GM19043 (cell line): ENCODE results near the gene CELF4.

Source experiments
- ATAC-seq: cut with Tn5 transposase; IDR thresholded peaks from one replicate; pipeline ENCODE4 v1.9.1; 2021; ENCODE audit warnings: low read depth; ENCODE audit not compliant: unreplicated experiment

Gene CELF4

DNA sequence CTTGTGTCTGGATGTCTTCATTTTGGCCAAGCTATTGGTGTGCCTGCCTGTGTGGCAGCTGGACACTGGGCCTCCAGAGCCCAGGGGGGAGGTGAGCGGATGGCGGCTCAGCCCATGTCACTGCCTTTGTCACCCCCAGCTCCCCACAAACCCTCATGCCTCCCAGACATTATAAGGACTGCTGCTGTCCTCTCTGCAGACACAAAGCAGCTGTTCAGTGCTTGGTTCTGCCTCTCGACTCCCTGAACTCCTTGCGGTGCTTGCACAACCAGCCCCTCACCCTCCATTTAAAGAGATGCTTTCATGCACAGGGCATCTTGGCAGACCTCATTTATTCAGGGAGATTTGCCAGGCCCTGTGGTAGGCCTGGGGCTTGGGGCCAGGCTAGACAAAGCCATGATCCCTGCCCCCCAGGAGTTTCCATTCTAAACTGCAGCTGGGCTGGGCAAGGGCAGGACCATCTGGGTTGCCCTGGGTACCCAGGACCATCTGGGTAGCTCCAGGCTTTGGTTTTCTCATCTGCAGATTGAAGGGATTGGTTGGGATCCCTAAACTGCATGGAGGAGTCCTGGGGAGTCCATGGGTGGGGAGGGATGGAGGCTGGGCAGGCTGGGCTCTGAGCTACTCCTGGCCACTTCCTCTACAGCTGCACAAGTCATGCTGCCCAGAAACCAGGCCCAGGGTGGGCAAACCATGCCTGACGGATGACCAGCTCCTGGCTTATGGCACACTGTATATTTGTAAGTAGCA lies 168.5 kb downstream of the CELF4 start:
- no peak for ATAC-seq

DNA sequence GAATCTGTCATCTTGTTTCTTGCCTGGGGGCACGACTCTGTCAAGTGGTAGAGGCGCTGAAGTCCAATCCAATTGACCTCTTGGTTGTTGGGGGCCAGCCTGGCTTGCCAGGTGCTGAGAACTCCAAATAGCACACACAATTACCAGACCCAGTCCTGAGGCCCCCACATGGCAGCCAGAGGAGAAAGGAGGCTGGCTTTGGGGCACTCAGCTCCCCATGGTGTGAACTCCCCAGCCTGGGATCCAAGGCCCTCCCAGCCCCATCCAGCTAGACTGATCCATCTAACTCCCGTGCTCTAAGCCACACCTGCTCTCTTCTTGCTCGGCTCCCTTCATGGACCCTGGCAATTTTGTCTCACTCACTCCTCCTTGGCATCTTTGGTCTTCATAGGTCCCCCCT lies 170.0 kb downstream of the CELF4 start:
- no peak for ATAC-seq

DNA sequence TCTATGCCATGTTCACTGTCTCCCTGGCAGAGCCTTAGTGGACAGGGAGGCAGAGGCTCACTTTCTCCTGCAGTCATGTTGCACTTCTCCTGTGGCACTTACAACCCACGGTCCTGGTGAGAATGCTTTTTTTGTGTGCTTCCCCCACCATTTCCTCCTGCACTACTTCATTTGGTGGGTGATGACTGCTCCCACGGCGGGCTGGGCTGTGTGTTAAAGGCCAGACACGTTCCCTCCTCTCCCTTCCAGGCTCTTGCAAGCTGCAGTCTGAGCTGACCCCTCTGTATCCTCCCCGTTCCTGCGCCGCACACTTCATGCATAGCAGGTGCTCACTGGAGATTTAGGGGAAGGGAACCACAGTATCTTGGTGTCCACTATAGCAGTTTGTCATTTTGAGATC lies 170.5 kb downstream of the CELF4 start:
- no peak for ATAC-seq

DNA sequence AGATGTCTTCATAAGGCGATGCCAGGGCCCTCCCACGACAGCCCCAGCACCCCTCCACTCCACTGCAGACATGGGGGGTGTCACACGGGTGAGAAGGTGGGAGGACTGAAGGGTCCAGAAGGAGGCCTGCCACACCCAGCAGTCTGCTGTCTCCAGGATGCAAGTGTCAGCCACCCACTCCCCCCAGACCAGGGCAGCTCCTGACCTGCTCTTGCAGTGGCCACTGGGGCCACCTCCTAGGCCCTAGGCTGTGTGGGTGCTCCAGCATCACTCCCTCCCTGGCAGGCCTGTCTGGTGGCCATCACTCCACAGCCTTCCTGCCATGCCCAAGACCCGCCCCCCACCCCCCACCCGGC lies 171.0 kb downstream of the CELF4 start:
- no peak for ATAC-seq

DNA sequence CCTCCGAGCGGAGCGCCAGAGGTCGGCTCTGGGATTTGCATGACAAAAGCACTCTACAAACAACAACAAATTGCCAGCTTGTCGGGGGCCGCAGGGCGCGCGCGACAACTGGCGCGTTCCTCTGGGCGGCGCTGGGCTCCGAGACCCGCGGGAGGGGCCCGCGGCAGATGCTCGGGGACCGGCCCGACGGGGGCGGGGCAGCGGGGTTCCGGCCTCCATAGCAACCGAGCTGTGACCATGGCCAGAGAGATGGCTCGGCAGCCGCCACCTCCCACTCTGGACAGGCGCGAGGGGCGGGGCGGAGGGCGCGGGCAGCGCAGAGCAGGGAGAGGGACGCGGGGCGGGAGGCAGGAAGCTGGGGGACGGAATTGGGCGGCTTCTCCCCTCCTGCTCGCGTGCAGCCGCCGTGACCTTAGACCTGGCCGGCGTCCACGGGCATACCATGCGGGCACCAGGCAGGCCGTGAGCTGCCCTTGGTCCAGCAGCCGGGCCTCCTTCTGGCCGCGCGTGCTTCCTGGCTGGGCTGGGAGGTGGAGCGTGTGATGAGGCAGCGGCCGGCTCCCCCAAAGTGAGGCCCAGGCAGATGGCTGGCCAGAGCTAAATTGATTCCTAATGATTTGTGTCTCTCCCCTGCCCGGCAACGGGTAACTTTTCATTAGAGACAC lies 171.5 kb downstream of the CELF4 start:
- no peak for ATAC-seq

DNA sequence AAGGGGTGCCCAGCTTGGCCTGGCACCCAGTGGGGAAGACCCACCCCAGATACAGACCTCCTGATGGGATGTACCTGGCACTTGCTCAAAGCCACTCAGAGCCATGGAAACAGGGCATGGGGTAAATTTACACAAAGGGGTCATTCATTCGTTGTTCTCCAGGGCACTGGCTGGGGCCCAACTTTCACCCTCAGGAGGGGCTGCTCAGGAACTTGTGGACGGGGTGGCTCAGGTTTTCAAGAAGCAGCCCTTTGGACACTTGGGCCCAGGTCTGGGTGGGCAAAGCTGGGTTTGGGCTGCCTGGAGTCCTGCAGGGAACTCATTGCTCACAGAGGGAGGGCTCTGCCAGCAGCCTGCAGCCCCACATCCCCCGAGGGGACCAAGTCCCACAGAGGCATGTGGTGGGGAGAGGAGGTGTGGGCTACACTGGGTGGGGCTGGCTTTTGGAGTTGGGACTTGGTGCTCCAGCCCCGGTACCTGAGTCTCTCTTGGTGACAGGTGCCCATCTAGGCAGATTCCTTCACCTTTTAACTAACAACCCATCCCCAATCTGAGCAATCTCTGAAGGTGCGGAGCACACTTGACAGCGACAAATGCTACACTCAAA lies 172.3 kb downstream of the CELF4 start:
- ATAC-seq, result no peak

DNA sequence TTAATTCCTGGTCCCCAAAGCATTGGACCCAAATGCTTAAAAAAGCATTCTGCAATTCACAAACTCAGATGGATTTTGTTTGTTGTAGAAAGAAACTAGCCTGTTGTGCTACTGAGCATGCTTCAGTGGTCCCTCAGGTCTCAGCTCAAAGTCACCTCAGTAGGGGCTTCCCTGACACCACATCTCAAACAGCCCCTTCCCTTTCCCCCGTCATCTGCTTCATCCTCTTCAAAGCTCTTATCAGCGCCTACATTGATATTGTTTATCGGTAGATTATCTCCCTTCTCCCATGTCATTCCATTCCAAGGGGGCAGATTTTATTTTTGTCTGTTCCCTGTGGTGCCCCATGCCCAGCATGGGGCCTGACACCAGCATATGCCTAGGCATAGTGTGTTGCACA lies 172.9 kb downstream of the CELF4 start:
- no peak for ATAC-seq

DNA sequence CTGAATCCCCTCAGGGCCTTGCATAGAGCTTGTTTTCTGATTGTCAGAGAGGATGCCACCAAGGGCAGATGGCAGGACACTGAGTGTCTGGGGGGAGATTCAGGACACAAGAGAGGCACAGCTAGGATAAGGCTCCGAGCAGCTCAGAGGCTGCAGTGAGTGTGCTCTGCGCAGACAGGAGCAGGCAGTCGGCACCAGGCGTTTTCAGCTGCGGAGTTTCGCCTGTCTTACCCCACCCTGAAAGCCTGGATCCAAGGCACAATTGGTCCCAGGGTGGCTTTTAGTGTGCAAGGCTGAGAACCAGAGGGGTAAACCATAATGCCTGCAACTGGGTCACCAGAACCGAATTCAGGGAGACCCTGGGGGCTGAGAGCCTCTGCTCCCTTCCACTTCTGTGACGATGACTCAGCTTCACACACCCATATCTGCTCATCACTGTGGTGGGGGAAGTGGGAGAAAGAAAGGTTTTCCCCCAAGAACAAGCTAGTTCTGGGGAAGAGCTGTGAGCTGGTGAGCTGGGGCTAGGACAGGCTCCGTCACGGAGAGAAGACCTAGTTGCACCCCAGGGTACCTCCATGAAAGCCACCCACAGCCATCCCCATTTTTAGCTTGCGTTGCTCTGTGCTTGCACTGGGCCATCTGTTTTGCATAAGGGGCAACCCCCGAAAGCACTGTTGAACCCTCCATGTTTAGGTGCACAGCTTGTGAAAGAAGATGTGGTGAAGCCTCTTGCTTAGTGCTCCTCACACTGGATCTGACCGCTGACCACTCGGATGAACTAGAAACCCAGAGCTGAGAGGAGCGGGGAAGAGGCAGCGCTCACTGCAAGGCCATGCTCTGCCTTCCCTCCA lies 173.7 kb downstream of the CELF4 start:
- ATAC-seq, result no peak

DNA sequence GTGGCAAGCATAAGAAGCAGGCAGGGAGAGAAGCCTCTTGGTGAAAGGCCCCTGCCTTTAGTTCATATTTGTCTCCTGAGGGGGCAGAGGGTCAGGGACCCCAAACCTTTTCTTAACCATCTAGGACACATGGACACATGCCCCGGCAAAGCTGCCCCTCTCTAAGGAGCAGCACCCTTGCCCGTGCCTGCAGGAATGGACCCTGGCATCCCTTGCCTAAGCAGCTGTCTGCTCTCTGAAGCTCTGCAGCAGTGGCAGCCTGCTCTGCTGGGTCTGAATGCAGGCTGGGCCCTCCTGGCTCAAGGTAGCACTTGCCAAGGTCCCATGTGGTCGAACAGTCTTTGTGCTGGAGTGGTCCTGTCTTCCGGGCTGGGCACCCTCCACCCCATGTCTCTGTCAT lies 174.4 kb downstream of the CELF4 start:
- ATAC-seq, result no peak

DNA sequence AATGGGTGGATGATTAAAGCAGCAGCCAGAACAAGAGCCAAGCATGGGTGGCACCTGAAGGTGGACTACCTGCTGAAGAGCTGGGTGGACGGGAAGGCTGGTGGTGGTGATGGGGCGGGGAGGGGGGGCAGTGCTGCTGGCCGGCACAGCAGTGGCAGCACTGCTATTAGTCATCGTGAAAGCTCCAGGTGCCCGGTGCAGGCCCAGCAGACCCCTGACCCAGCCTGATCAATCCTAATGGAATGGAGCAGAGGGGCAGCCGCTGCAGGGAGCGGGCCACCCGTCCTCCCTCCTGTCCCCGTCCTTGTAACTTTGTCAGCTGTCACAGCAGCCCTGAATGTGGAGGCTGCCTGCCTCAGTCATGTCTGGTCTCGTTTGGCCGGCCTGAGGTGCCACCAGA lies 174.9 kb downstream of the CELF4 start:
- ATAC-seq, result no peak

DNA sequence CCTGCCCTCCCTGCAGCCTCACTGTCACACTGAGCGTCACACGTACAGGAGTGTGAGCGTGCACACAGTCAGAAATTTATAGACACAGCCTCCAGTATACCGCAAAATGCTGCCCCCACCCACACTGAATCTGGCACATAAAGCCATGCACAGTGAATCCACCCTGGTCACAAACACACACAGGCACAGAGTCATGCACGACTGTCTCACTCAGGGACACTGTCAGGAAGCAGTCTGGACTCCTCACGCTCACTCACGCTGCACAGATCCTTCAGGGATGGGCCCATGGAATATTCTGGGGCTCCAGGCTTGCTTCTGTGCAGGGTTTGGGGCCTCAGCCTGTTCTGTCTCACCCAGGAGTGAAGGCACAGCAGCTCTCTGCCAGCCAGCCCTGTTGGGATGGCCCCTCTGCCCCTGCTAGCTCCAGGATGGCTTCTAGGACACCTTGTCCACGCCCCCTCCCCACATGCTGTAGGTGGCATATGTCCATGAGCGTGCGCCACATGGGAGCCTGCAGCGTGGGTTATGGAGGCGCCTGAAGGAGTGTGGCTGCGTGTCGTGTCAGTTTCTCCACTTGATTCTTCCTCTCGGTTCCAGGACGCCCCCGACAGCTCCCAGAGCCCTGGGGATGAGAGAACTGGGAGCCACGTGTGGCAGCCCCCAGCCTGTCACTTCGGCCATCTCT lies 175.8 kb downstream of the CELF4 start:
- ATAC-seq, result no peak

DNA sequence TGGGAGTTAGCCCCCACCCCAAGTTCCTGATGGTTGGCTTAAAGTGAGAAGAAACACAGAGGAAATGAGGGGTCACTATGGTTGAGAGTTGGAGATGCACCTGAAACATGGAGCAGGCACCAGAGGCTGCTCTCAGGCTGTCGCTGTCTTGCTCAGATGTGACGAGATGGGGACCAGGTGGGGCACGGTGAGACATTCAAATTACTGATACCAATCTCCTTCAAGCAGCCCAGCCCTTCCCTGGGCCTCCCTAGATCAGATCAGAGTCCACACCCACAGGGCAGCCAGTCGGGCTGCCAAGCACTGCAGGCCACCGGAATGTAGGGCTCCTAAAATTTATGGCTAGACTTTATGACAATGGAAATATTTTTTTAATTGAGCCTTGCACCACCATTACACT lies 176.6 kb downstream of the CELF4 start:
- ATAC-seq, result no peak

DNA sequence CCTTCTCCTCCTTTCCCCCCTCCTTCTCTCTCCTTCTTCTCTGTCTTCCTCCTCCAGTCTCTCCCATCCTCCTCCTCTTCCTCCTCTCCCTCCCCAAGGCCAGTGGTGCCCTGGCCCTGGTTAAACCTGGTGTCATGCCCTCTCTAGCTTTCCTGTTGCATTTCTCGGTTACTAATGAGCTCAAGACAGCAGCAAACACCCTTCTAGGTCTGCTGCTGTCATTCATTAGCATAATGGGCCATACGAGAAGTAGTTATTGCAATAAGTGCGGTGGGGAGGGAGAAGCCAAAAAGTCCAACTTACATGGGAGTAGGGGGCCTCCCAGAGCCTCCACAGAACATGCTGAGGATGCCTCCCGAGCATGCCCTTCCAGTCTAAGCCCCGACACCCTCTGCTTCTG lies 177.2 kb downstream of the CELF4 start:
- ATAC-seq, result no peak

DNA sequence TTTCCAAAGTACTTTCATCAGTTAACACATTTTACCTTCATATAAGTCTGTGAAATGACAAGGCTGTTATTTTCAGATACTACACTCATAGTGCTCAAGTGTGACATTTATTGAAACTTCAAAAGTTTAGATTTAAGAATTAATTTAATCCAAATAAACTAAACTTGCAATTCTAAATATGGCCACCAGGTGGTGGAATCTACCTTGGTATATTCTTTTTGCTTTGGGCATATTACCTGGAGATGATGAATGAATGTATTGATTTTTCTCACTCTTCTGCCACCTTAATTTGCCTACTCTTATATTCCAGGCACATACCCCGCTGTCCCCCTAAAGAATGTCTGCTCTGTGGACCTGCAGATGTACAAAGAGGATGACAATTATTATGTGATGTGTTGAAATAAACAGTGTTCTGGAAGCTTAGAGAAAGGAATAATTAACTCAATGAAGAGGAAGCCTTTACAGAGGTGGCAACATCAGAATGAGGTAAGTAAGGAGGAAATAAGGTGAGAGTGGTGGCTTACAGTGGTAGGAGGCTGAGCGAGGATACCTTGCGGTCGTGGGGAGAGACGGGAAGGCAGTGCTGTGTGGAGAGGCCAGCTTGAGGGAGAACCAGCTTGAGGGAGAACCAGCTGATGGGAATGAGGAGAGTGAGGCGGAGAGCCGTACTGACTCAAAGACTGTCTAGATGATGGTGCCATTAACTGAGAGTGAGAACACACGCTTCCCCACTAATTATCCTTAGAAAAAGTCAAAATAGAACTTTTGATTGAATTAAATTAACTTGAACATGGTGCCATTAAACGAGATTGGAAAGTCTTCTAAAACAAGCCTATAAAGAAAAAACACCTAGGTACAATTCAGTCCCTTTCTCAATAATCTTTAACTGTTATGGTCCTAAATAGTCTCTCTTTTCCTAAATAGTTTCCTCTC lies 179.5 kb downstream of the CELF4 start:
- ATAC-seq, result no peak

DNA sequence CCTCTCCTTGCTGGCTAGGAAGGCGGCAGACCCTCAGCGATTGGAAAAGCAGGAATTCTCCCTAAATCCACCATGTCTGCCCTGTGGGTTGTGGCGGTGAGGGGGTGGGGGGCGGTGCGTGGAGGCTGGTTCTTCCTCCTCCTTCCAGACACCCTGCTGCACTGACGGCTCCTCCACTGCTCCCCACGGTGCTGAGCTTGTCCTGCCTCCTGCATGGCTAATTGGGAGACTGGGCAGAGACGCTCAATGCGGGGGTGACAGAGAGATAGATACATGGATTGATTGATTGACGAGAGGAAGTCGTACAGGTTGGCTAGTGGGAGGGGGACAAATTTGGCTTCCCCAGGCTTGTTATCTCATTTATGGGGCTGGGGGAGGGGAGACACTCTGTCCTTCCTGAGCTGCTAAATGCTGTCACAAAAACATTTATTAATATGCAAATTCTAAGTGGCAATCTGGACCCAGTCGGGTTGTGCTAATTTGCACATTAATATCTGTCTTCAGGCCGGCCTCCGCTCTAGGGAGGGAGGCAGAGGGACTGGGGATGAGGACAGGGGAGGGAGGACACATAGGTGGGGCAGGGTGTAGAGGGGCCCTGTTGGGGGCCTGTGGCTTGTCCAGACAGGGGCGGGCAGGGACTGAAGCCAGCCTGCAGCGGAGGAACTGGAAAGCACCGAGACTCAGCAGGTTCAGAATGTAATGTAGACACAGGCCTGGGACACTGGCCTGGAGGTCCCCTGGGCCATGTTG lies 181.6 kb downstream of the CELF4 start:
- ATAC-seq, result no peak

DNA sequence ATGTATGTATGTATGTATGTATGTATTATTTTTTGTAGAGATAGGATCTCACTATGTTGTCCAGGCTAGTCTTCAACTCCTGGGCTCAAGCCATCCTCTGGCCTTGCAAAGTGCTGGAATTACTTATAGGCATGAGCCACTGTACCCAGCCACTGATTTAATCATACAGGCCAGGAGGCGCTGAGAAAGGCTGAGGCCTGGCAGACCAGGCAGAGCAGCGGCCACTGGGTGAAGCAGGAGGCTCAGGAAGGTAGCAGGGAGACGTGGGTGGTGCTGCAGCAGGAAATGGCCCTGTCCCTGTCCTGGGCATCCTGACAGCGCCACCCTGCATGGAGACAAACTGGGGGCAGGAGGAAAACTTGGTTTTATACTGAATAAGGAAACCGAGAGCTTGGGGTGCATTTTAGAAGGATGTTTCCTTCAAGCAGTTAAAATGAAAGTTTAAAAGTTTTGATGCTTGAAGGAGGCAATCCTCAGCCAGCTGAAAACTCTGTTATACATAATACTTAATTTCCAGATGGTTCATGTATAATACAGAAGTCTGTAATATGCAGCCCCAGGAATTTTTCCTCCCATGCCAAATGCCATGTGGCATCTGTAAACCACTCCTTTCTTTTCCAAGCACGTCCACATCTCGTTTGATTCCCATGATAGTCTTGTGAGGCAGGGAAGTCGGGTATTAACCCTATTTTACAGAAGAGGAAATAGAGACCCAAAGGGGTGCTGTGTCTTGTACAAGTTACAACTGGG lies 182.4 kb downstream of the CELF4 start:
- no peak for ATAC-seq

DNA sequence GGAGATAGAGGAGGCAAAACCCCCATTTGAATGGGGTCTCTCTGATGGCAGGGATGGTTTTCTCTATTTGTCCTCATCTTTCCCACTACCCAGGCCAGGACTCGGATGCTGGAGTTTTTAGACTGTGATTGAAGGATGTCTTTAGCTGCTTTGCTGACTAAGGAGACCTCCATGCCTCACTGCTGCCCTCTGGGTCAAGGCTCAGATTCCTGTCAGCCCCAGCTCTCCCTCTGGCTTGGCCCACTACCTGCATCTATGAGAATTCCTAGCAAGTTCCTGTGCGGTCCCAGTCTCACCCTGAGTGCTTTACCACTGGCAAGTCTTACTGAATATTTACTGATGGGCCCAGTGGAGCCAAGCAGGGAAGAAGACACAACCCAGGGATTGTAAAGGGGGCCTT lies 184.0 kb downstream of the CELF4 start:
- ATAC-seq, result no peak

DNA sequence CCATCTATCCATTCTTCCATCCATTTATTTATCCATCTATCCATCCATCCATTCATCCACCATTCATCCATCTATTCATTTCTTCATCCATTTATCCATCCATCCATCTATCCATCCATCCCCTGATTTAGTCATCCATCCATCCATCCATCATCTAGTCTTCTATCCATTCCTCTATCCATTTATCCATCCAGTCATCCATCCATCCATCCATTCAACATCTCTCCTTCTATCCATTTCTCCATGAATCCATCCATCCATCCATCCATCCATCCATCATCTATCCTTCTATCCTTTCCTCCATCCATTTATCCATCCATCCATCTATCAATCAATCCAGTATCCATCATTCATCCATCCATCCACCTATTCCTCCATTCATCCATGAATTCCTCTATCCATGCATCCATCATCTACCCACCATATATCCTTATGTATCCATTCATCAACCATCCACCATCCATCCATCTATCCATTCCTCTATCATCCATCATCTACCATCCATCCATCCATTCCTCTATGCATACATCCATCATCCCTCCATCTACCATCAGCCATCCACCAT lies 185.0 kb downstream of the CELF4 start:
- no peak for ATAC-seq
